Naive B cell (primary cell): ENCODE data around the gene STARD3. TPM values are rescaled to one million over a fixed set of nuclear protein-coding genes. Genes with fewer than 3 reads are reported as not detected.

Experiments
- ATAC-seq, 2 donors: fragments of 150-1000 bp; cut with Tn5 transposase; 2 replicates each; pipeline ENCODE4 v1.10.0; 2021; ENCODE audit warnings: low read depth in 2 of 2, mild to moderate bottlenecking in 2 of 2, moderate library complexity in 2 of 2
- DNase-seq: peaks from one replicate; pipeline ENCODE4 v3.0.0; 2022
- H3K27ac Mint-ChIP-seq, 6 donors: one replicate each; pipeline ENCODE4 v1.8.0; 2020 to 2022; ENCODE audit warnings: mild to moderate bottlenecking in 6 of 6, mixed read lengths in 6 of 6, moderate library complexity in 5 of 6, inconsistent platforms in 2 of 6
- H3K27me3 Mint-ChIP-seq, 3 donors: one replicate each; pipeline ENCODE4 v1.8.0; 2021 to 2022; ENCODE audit warnings: mixed read lengths in 3 of 3, mild to moderate bottlenecking in 1 of 3
- H3K36me3 Mint-ChIP-seq, 2 donors: one replicate each; pipeline ENCODE4 v1.8.0; 2020 to 2022; ENCODE audit warnings: mixed read lengths in 2 of 2, inconsistent platforms in 1 of 2, mild to moderate bottlenecking in 1 of 2
- H3K4me1 Mint-ChIP-seq, 3 donors: one replicate each; pipeline ENCODE4 v1.8.0; 2020 to 2022; ENCODE audit warnings: mixed read lengths in 3 of 3, inconsistent platforms in 1 of 3, mild to moderate bottlenecking in 1 of 3, moderate library complexity in 1 of 3
- H3K4me3 Mint-ChIP-seq, 8 donors: one replicate each; pipeline ENCODE4 v1.8.0; 2020 to 2022; ENCODE audit warnings: mild to moderate bottlenecking in 8 of 8, mixed read lengths in 8 of 8, moderate library complexity in 8 of 8, inconsistent platforms in 2 of 8
- H3K9me3 Mint-ChIP-seq, 7 donors: one replicate each; pipeline ENCODE4 v1.8.0; 2020 to 2022; ENCODE audit warnings: mixed read lengths in 7 of 7, mild to moderate bottlenecking in 5 of 7, inconsistent platforms in 2 of 7, moderate library complexity in 1 of 7
- polyA plus RNA-seq, 6 donors: library from polyadenylated mRNA; unstranded; fragments of 300-500 nt; fragmentation: Illumina TruSeq; gene quantifications; one replicate each; pipeline ENCODE4 v1.2.3, GENCODE V29; 2021; ENCODE audit warnings: low read depth in 6 of 6

The STARD3 gene
- polyA plus RNA-seq, 6 donors from 2014 or later, result 30.7 to 53.7 (median 42.0) TPM

DNA sequence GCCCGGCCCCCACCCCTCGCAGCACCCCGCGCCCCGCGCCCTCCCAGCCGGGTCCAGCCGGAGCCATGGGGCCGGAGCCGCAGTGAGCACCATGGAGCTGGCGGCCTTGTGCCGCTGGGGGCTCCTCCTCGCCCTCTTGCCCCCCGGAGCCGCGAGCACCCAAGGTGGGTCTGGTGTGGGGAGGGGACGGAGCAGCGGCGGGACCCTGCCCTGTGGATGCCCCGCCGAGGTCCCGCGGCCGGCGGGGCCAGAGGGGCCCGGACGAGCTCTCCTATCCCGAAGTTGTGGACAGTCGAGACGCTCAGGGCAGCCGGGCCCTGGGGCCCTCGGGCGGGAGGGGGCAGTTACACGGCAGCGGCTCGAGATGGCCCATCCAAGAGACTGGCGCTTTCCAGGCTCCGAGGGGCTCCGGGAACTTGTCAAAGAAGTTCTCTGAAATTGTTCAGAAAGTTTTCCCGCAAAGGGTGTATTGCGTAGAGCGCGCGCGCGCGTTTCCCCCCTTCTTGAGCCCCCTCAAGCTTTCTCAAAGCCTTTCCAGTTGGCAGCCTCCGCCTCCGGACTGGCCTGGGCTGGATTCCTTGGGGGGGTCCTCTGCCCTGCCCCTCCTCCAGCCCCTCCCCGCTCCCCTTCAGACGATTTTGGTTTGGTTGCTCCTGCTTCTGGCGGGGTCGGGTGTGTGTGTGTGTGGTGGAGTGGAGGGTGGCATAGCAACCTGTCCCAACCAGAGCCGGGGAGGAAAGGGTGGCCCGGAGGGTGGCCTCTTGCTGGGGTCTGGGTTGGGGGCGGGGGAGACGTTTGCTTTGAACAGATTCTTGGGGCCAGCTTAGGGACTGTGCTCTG lies 63.4 kb downstream of the STARD3 start:
- H3K4me1 Mint-ChIP-seq, result peaks cover 10 to 25% (median 22%) of the 10 kb centered on the region in 3 donors
- ATAC-seq (peak in 1 of 2 donors; percentile 14), DNase-seq (no peak)
- peaks cover 0 to 26% of the 10 kb centered on the region in 2 donors for H3K36me3 Mint-ChIP-seq
- H3K27ac Mint-ChIP-seq, result no peak overlapping the region
- H3K27me3 Mint-ChIP-seq, result peaks cover 28 to 41% (median 38%) of the 10 kb centered on the region in 3 donors
- peak overlapping the region in 4 of 8 donors; percentile 61 to 72 (median 68) for H3K4me3 Mint-ChIP-seq
- H3K9me3 Mint-ChIP-seq, result no peaks in the 10 kb centered on the region

DNA sequence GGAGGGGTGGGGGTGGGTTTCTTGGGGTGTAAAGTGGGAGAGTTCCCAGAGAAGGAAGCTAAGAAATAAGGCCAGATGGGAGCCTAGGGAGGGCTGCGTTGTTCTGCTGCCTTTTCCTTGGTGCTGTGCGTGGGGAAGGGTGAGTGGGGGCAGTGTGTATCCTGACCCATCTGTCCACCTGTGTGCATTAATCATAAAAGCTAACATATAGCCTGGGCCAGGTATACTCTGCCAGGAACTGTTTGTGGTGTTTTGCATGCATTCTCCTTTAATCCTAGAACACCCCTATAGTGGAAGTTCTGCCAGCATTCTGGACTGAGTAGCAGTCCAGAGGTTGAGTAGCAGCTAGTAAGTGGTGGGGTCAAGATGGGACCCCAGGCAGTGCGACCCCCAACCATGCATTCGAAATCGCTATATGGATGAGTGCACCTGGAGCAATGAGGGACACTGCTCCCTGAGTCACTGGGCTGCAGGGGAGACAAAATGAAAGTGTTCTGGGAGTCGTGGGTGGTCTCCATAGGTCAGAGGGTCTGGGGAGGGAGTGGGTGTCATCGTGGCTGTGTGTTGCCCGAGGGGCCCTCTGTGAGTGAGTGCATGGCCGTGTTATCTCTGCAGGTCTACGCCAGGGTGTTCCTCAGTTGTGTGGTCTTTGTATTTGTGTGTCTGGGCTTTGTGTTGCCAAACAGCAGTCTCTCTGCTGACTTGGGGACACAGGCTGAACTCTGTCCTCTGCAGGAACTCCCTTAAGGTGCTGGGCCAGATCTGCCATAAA lies 64.3 kb downstream of the STARD3 start:
- DNase-seq (no peak), ATAC-seq (no peak)
- H3K36me3 Mint-ChIP-seq, result peaks cover 0 to 26% of the 10 kb centered on the region in 2 donors
- H3K27me3 Mint-ChIP-seq, result peaks cover 28 to 41% (median 38%) of the 10 kb centered on the region in 3 donors
- H3K9me3 Mint-ChIP-seq, result no peaks in the 10 kb centered on the region
- H3K4me1 Mint-ChIP-seq, result peaks cover 10 to 25% (median 22%) of the 10 kb centered on the region in 3 donors
- H3K27ac Mint-ChIP-seq, result peak overlapping the region in 1 of 6 donors; percentile 81
- H3K4me3 Mint-ChIP-seq, result peak overlapping the region in 3 of 8 donors; percentile 39 to 69 (median 61)

DNA sequence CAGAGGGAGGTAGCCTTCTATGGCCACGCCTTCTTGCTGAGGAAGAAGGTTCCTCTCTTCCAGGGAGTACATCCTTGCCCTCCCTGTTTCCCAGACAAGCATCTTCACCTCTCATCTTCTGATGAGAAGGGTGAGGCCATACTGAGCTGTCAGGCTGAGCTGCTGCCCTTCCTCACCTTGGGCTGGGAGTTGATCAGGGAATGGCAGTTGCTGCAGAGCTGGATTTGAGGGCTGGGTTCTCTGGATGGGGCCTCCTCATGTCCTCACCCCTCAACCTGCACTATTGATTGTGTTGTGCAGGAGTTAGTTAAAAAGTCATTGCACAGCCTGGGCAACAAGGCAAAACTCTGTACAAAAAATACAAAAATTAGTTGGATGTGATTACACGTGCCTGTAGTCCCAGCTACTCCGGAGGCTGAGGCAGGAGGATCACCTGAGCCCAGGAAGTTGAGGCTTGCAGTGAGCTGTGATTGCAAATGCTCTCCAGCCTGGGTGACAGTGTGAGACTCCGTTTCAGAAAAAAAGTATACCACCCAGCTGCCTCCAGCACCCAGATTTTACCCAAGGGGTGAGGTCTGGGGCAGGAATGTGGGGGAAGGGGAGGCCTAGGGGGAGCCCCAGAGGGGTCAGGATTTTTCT lies 65.0 kb downstream of the STARD3 start:
- peaks cover 14 to 28% (median 22%) of the 10 kb centered on the region in 3 donors for H3K4me1 Mint-ChIP-seq
- no peak overlapping the region for H3K4me3 Mint-ChIP-seq
- no peaks in the 10 kb centered on the region for H3K9me3 Mint-ChIP-seq
- H3K27ac Mint-ChIP-seq, result no peak overlapping the region
- ATAC-seq, result no peak
- H3K27me3 Mint-ChIP-seq, result peaks cover 28 to 41% (median 38%) of the 10 kb centered on the region in 3 donors
- no peak for DNase-seq
- peaks cover 0 to 26% of the 10 kb centered on the region in 2 donors for H3K36me3 Mint-ChIP-seq

DNA sequence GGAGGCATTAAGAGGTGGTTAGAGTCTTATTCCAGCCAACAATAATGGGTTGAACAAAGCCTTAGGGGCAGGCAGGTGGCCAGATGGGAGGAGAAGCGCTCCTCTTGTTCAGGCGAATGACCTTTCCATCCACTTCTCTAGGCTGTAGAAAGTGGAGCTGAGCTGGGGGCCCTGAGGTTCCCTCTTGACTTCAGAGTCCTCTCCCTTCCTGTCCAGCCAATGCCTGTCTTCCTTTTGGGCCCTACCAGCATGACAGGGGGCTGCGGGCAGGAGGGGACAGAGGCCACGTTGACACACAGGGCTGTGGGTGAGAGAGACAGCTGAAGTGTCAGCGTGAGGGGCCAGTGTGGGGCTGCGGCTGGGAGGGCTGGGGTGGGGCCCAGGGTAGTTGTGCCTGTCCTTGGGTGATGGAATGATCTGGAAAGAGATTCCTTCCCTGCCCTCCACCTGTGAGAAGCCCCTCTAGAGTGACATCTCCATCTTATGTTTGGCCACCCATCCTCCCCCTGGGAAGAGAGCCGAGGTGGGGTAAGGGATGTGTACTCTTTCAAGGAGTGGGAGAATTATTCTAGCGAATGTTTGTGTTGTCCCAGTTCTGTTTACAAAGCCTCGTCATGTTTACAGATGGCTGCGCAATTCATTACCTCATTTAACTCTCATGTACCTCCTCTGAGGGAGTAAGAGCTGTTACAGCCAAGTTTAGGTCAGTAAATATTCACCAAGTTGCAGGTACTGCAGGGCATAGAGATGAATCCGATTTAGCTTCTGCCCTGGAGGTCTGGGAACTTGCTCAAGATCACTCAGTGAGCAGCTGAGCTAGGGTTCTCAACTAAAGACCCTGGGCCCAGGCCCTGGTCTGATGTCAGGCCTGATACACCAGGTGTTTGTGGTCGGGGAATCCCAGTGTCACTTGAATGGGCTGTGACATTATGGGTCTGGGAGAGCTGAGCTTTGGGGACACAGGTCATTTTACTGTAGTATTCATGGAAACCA lies 66.3 kb downstream of the STARD3 start:
- ATAC-seq, result peak; percentile 67 to 79
- DNase-seq, result no peak
- Mint-ChIP-seq H3K27me3 (peaks cover 23 to 34% (median 30%) of the 10 kb centered on the region in 3 donors), H3K9me3 (no peaks in the 10 kb centered on the region), H3K4me3 (no peak overlapping the region), H3K36me3 (peaks cover 0 to 19% of the 10 kb centered on the region in 2 donors), H3K4me1 (peaks cover 23 to 33% (median 27%) of the 10 kb centered on the region in 3 donors), H3K27ac (peak overlapping the region in 1 of 6 donors; percentile 89)

DNA sequence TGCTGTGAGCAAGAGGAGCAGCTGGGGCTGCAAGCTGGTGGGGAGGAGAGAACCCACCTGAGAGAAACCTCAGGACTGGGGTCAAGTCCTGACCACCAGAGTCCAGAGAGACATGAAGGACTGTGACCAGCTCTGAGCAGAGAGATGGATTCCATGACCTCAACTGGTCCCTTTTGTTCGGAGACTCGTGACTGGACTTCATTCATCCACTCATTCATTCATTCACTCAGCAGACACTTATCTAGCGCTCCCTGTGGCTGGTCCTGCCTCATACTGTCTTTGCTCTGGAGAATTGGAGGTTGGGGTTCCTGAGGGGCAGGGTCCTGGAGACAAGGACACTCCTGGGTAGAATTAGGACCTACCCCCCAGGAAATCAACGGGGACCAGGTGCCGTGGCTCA lies 67.0 kb downstream of the STARD3 start:
- no peaks in the 10 kb centered on the region for H3K9me3 Mint-ChIP-seq
- peaks cover 0 to 17% of the 10 kb centered on the region in 2 donors for H3K36me3 Mint-ChIP-seq
- H3K4me3 Mint-ChIP-seq, result no peak overlapping the region
- H3K27me3 Mint-ChIP-seq, result peaks cover 20 to 29% (median 26%) of the 10 kb centered on the region in 3 donors
- no peak for ATAC-seq
- no peak for DNase-seq
- peak overlapping the region in 1 of 6 donors; percentile 89 for H3K27ac Mint-ChIP-seq
- peaks cover 24 to 37% (median 28%) of the 10 kb centered on the region in 3 donors for H3K4me1 Mint-ChIP-seq

DNA sequence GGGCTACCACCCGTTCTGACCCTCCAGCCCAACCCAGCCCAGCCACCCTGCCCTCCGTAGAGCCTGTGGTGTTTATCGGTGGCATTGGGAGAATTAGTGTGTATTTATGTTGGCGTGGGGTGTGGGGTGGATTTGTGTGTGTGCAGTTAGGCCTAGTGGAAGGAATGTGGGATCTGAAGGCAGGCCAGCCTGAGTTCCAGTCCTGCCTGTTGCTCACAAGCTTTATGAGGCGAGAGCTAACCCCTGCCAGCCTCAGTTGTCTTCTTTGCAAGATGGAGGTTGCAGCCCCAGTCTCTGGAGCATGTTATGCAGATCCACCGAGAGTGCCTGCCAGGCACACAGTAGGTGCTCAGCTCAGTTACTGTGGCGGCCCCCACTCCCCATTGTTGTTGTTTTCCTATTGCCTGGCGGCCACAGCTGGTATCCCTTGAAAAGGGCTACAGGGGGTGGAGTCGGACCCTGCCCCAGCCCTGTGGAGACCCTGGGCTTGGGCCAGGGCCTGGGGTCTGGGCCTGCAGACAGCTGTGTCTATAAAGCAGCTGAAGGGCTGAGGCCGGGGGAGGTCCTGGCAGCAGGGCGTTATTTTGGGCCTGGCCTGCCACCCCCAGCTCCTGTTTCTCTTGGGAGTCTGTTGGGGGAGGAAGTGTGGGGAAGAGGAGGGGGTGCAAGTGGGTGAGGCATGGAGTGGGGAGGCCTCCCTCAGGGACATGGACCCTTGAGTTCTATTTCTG lies 68.0 kb downstream of the STARD3 start:
- Mint-ChIP-seq H3K9me3 (no peaks in the 10 kb centered on the region), H3K4me1 (peaks cover 22 to 34% (median 30%) of the 10 kb centered on the region in 3 donors), H3K4me3 (peak overlapping the region in 1 of 8 donors; percentile 15), H3K27me3 (peaks cover 10 to 18% (median 16%) of the 10 kb centered on the region in 3 donors), H3K36me3 (peaks cover 0 to 7% of the 10 kb centered on the region in 2 donors), H3K27ac (peak overlapping the region in 1 of 6 donors; percentile 36)
- no peak for DNase-seq
- ATAC-seq, result no peak

DNA sequence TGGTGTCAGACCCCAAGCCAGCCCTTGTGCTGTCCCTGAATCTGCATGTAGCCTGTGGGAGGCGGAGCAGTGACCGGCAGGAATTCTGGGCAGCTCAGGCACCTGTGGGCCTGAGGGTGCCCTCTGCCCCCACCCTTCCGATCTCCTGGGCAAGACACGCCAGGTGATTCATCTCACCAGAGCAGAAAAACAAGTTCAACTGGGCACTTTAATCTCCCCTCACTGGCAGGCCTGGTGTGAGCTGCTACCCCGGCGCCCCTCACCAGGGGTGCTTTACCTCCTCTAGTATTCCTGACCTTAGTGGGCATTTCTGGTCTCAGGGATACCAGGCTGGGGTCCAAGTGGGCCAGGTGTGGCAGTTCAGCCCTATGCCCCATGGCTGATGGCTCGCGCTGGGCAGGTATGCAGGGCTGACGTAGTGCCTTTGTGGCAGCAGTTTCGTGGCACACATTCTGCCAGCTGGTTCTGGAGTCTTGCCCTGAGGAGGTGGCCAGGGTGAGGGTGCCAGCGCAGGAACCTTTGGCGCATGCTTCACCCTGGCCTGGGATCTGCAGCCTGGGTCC lies 68.9 kb downstream of the STARD3 start:
- H3K4me1 Mint-ChIP-seq, result peaks cover 17 to 28% (median 28%) of the 10 kb centered on the region in 3 donors
- H3K36me3 Mint-ChIP-seq, result peaks cover 0 to 7% of the 10 kb centered on the region in 2 donors
- DNase-seq, result no peak
- peaks cover 9 to 11% (median 10%) of the 10 kb centered on the region in 3 donors for H3K27me3 Mint-ChIP-seq
- peak overlapping the region in 1 of 6 donors; percentile 24 for H3K27ac Mint-ChIP-seq
- H3K4me3 Mint-ChIP-seq, result no peak overlapping the region
- H3K9me3 Mint-ChIP-seq, result no peaks in the 10 kb centered on the region
- ATAC-seq, result no peak

DNA sequence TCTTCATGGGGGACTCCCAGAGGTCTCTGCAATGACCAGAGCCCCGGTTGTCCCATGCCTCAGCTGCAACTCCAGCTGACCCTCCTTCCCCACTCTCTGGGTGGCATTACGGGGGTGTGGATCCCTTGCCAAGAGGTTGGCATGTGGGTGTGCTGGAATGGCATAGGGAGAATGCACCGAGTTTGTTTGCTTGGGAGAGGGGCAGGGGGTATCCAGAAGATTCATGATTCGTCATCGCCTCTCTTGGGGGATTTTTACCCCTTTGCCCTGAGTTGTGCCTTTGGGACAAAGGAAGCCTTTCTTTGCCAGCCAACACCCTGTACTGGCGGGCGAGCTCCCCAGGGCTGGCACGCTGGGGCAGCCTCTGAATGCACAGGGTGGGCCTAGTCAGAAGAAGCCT lies 69.4 kb downstream of the STARD3 start:
- peaks cover 0 to 3% of the 10 kb centered on the region in 2 donors for H3K36me3 Mint-ChIP-seq
- H3K4me1 Mint-ChIP-seq, result peaks cover 16 to 23% (median 22%) of the 10 kb centered on the region in 3 donors
- no peak overlapping the region for H3K4me3 Mint-ChIP-seq
- peaks cover 3 to 6% (median 5%) of the 10 kb centered on the region in 3 donors for H3K27me3 Mint-ChIP-seq
- ATAC-seq (no peak), DNase-seq (no peak)
- no peak overlapping the region for H3K27ac Mint-ChIP-seq
- no peaks in the 10 kb centered on the region for H3K9me3 Mint-ChIP-seq

DNA sequence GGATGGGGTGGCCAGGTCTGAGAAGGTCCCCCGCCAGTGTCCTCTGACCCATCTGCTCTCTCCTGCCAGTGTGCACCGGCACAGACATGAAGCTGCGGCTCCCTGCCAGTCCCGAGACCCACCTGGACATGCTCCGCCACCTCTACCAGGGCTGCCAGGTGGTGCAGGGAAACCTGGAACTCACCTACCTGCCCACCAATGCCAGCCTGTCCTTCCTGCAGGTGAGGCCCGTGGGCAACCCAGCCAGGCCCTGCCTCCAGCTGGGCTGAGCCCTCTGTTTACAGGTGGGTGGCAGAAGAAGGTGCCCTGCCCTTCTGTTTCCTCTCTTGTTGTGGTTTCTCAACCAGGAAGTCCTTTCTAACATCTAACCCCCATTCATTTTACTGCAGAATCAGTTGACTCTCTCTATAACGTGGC lies 70.0 kb downstream of the STARD3 start:
- peak overlapping the region in 3 of 6 donors; percentile 39 to 87 (median 86) for H3K27ac Mint-ChIP-seq
- peaks cover 0 to under 1% (median 0%) of the 10 kb centered on the region in 3 donors for H3K27me3 Mint-ChIP-seq
- H3K4me1 Mint-ChIP-seq, result peaks cover 16 to 21% (median 21%) of the 10 kb centered on the region in 3 donors
- ATAC-seq (no peak), DNase-seq (no peak)
- peak overlapping the region in 3 of 8 donors; percentile 30 to 76 (median 30) for H3K4me3 Mint-ChIP-seq
- H3K36me3 Mint-ChIP-seq, result no peaks in the 10 kb centered on the region
- no peaks in the 10 kb centered on the region for H3K9me3 Mint-ChIP-seq

DNA sequence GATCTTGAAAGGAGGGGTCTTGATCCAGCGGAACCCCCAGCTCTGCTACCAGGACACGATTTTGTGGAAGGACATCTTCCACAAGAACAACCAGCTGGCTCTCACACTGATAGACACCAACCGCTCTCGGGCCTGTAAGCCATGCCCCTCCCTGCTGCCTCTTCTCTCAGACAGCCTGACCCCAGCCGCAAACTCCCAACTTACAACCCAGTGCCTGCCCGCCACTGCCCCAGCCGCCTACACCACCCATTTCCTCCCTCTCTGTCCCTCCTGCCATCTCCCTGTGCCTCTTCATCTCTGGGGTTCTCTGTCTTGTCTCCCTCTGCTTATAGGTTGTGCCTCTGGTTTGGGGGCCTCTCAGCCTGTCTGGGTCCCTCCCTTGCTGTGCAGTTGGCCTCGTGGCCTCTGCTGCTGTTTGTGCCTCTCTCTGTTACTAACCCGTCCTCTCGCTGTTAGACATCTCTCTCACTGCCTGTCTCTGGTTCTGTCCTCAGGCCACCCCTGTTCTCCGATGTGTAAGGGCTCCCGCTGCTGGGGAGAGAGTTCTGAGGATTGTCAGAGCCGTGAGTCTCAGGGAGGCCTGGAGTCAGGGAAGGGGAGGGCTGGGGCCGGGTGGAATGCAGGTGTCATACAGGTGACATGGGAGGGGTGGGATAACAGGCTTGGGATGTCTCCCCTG lies 72.5 kb downstream of the STARD3 start:
- ATAC-seq (no peak), DNase-seq (no peak)
- H3K4me1 Mint-ChIP-seq, result peaks cover 15 to 16% (median 16%) of the 10 kb centered on the region in 3 donors
- H3K9me3 Mint-ChIP-seq, result no peaks in the 10 kb centered on the region
- peak overlapping the region in 2 of 8 donors; percentile 2 to 57 for H3K4me3 Mint-ChIP-seq
- H3K27ac Mint-ChIP-seq, result peak overlapping the region in 1 of 6 donors; percentile 74
- H3K36me3 Mint-ChIP-seq, result no peaks in the 10 kb centered on the region
- no peaks in the 10 kb centered on the region for H3K27me3 Mint-ChIP-seq
